GM21447 (cell line): Measurements from ENCODE around the gene RIN3.

Experiments
- ATAC-seq: cut with Tn5 transposase; IDR thresholded peaks from one replicate; pipeline ENCODE4 v1.9.1; 2021; ENCODE audit not compliant: unreplicated experiment

Gene RIN3

GRCh38 chr14:92684801-92685560 lies 171.4 kb downstream of the RIN3 start:
- ATAC-seq: no peak

- no peak for ATAC-seq
Measured at GRCh38 chr14:92685784-92686355, 172.3 kb downstream of the RIN3 start.

- no peak for ATAC-seq
Measured at GRCh38 chr14:92686411-92686899, 172.9 kb downstream of the RIN3 start.

GRCh38 chr14:92686900-92687427 lies 173.4 kb downstream of the RIN3 start:
- no peak for ATAC-seq

- ATAC-seq: no peak
Measured at GRCh38 chr14:92687681-92688433, 174.3 kb downstream of the RIN3 start.

- ATAC-seq: no peak
Measured at GRCh38 chr14:92688434-92689375, 175.1 kb downstream of the RIN3 start.

GRCh38 chr14:92690171-92691011 lies 176.8 kb downstream of the RIN3 start:
- ATAC-seq: peak; percentile 44

GRCh38 chr14:92692822-92693226 lies 179.2 kb downstream of the RIN3 start:
- peak; percentile 48 for ATAC-seq

GRCh38 chr14:92693998-92694795 lies 180.6 kb downstream of the RIN3 start:
- no peak for ATAC-seq

- no peak for ATAC-seq
Measured at GRCh38 chr14:92694807-92695206, 181.2 kb downstream of the RIN3 start.

GRCh38 chr14:92695562-92695961 lies 182.0 kb downstream of the RIN3 start:
- no peak for ATAC-seq

- no peak for ATAC-seq
Measured at GRCh38 chr14:92696366-92696765, 182.8 kb downstream of the RIN3 start.

GRCh38 chr14:92698393-92698792 lies 184.8 kb downstream of the RIN3 start:
- no peak for ATAC-seq

GRCh38 chr14:92701826-92702225 lies 188.2 kb downstream of the RIN3 start:
- no peak for ATAC-seq

- ATAC-seq: no peak
Measured at GRCh38 chr14:92702441-92702918, 188.9 kb downstream of the RIN3 start.

GRCh38 chr14:92703516-92703915 lies 189.9 kb downstream of the RIN3 start:
- ATAC-seq: no peak

- ATAC-seq: peak; percentile 92
Measured at GRCh38 chr14:92704036-92704804, 190.6 kb downstream of the RIN3 start.

GRCh38 chr14:92704821-92705220 lies 191.2 kb downstream of the RIN3 start:
- no peak for ATAC-seq
